Suprapubic skin (tissue), 3 donors: Measurements from ENCODE around the gene SPOCK1.

Experiments
- EP300 ChIP-seq: sonication (generic); formaldehyde crosslinking; IDR thresholded peaks from one replicate; pipeline ENCODE4 v1.6.1; 2017; ENCODE audit warnings: antibody characterized with exemption
- TF ChIP-seq, protein P1 (sequence below), 2 donors: fragments of 200-600 bp in 1 of 2; fragments of 450-650 bp in 1 of 2; sonication (generic) in 1 of 2; IDR thresholded peaks; one replicate each; pipeline ENCODE4 v1.5.1; 2016 to 2019; ENCODE audit warnings: antibody characterized with exemption in 2 of 2, mild to moderate bottlenecking in 1 of 2, moderate library complexity in 1 of 2

GRCh38 chr5:137254119-137255090, 244.7 kb downstream of the SPOCK1 start:
- TF ChIP-seq, protein P1, sequence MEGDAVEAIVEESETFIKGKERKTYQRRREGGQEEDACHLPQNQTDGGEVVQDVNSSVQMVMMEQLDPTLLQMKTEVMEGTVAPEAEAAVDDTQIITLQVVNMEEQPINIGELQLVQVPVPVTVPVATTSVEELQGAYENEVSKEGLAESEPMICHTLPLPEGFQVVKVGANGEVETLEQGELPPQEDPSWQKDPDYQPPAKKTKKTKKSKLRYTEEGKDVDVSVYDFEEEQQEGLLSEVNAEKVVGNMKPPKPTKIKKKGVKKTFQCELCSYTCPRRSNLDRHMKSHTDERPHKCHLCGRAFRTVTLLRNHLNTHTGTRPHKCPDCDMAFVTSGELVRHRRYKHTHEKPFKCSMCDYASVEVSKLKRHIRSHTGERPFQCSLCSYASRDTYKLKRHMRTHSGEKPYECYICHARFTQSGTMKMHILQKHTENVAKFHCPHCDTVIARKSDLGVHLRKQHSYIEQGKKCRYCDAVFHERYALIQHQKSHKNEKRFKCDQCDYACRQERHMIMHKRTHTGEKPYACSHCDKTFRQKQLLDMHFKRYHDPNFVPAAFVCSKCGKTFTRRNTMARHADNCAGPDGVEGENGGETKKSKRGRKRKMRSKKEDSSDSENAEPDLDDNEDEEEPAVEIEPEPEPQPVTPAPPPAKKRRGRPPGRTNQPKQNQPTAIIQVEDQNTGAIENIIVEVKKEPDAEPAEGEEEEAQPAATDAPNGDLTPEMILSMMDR (IDR thresholded peaks at IDR 0.05) = no peak
- TF ChIP-seq EP300 = no peak
